Activated CD4-positive, alpha-beta memory T cell treated with anti-CD3 and anti-CD28 coated beads, Interleukin-2, amount 10 ng/mL, durations not matched to agents 7 days and 5 days (primary cell): ENCODE measurements around the gene COL9A1. TPM values are rescaled to one million over a fixed set of nuclear protein-coding genes. Genes with fewer than 3 reads are reported as not detected.

Source experiments
- CTCF ChIA-PET: fragments of 350-600 bp; sonication (Branson Sonifier 250); formaldehyde crosslinking; loops from one replicate; lab custom pipeline; 2021; ENCODE audit warnings: antibody characterized with exemption, inconsistent platforms; lab: Charles Lee
- POLR2A ChIA-PET: fragments of 350-600 bp; sonication (Branson Sonifier 250); formaldehyde crosslinking; loops from one replicate; lab custom pipeline; 2021; ENCODE audit warnings: antibody characterized with exemption; lab: Charles Lee
- DNase-seq: peaks from one replicate; pipeline ENCODE4 v3.0.0-alpha.2; 2020
- H3K27ac Mint-ChIP-seq: one replicate; pipeline ENCODE4 v1.8.0; 2021; ENCODE audit warnings: mild to moderate bottlenecking, mixed read lengths
- H3K27me3 Mint-ChIP-seq: one replicate; pipeline ENCODE4 v1.8.0; 2021; ENCODE audit warnings: mixed read lengths
- H3K36me3 Mint-ChIP-seq: one replicate; pipeline ENCODE4 v1.8.0; 2021; ENCODE audit warnings: low read depth, mixed read lengths
- H3K4me1 Mint-ChIP-seq: one replicate; pipeline ENCODE4 v1.8.0; 2021; ENCODE audit warnings: mixed read lengths
- H3K4me3 Mint-ChIP-seq: one replicate; pipeline ENCODE4 v1.8.0; 2021; ENCODE audit warnings: mild to moderate bottlenecking, mixed read lengths
- H3K9me3 Mint-ChIP-seq: one replicate; pipeline ENCODE4 v1.8.0; 2021; ENCODE audit warnings: mixed read lengths
- total RNA-seq, 2 experiments: library from RNA; stranded (reverse); gene quantifications; one replicate each; pipeline ENCODE4 v1.2.3, GENCODE V29; 2021

COL9A1 gene
- total RNA-seq, 2 experiments from 2014 or later = not detected

GRCh38 chr6:70216767-70217166 lies 86.1 kb downstream of the COL9A1 start:
- H3K9me3 Mint-ChIP-seq = no peaks in the 10 kb centered on the region
- DNase-seq = no peak
- no peak overlapping the region for H3K27ac Mint-ChIP-seq
- ChIA-PET POLR2A (no interaction called here), CTCF (no interaction called here)
- H3K36me3 Mint-ChIP-seq = no peaks in the 10 kb centered on the region
- H3K4me3 Mint-ChIP-seq = no peak overlapping the region
- peaks cover 16% of the 10 kb centered on the region for H3K27me3 Mint-ChIP-seq
- no peaks in the 10 kb centered on the region for H3K4me1 Mint-ChIP-seq

GRCh38 chr6:70215460-70216108 lies 87.3 kb downstream of the COL9A1 start:
- H3K4me3 Mint-ChIP-seq = no peak overlapping the region
- POLR2A ChIA-PET = no interaction called here
- H3K9me3 Mint-ChIP-seq = no peaks in the 10 kb centered on the region
- H3K27ac Mint-ChIP-seq = no peak overlapping the region
- no peak for DNase-seq
- no peaks in the 10 kb centered on the region for H3K36me3 Mint-ChIP-seq
- peaks cover 16% of the 10 kb centered on the region for H3K27me3 Mint-ChIP-seq
- CTCF ChIA-PET = no interaction called here
- H3K4me1 Mint-ChIP-seq = no peaks in the 10 kb centered on the region

GRCh38 chr6:70210462-70210861 lies 92.4 kb downstream of the COL9A1 start:
- no peak for DNase-seq
- H3K4me3 Mint-ChIP-seq = no peak overlapping the region
- no peak overlapping the region for H3K27ac Mint-ChIP-seq
- no peaks in the 10 kb centered on the region for H3K4me1 Mint-ChIP-seq
- POLR2A ChIA-PET = no interaction called here
- H3K27me3 Mint-ChIP-seq = peaks cover 14% of the 10 kb centered on the region
- CTCF ChIA-PET = interaction anchor here (2.9 kb wide), 1 partner anchor 10 kb away, joined by 21 read pairs; no protein-coding TSS in a partner anchor
- no peaks in the 10 kb centered on the region for H3K9me3 Mint-ChIP-seq
- no peaks in the 10 kb centered on the region for H3K36me3 Mint-ChIP-seq

- Mint-ChIP-seq H3K4me3 (no peak overlapping the region), H3K4me1 (no peaks in the 10 kb centered on the region), H3K9me3 (no peaks in the 10 kb centered on the region), H3K27me3 (peaks cover 17% of the 10 kb centered on the region), H3K27ac (no peak overlapping the region), H3K36me3 (no peaks in the 10 kb centered on the region)
- DNase-seq = no peak
- POLR2A ChIA-PET = no interaction called here
- CTCF ChIA-PET = no interaction called here
These were observed 94.6 kb downstream of the COL9A1 start for GRCh38 chr6:70208235-70208790.

GRCh38 chr6:70198785-70199184 lies 104.1 kb downstream of the COL9A1 start:
- no peak overlapping the region for H3K27ac Mint-ChIP-seq
- H3K27me3 Mint-ChIP-seq = peaks cover 2% of the 10 kb centered on the region
- H3K36me3 Mint-ChIP-seq = no peaks in the 10 kb centered on the region
- POLR2A ChIA-PET = no interaction called here
- no peak overlapping the region for H3K4me3 Mint-ChIP-seq
- DNase-seq = no peak
- no peaks in the 10 kb centered on the region for H3K9me3 Mint-ChIP-seq
- CTCF ChIA-PET = no interaction called here
- no peaks in the 10 kb centered on the region for H3K4me1 Mint-ChIP-seq

- H3K27ac Mint-ChIP-seq = no peak overlapping the region
- ChIA-PET POLR2A (no interaction called here), CTCF (no interaction called here)
- H3K4me1 Mint-ChIP-seq = no peaks in the 10 kb centered on the region
- H3K9me3 Mint-ChIP-seq = no peaks in the 10 kb centered on the region
- peaks cover 7% of the 10 kb centered on the region for H3K27me3 Mint-ChIP-seq
- no peak overlapping the region for H3K4me3 Mint-ChIP-seq
- no peak for DNase-seq
- no peaks in the 10 kb centered on the region for H3K36me3 Mint-ChIP-seq
These were observed 106.4 kb downstream of the COL9A1 start for GRCh38 chr6:70196531-70196930.

- peaks cover 11% of the 10 kb centered on the region for H3K27me3 Mint-ChIP-seq
- DNase-seq = no peak
- H3K4me3 Mint-ChIP-seq = no peak overlapping the region
- H3K9me3 Mint-ChIP-seq = no peaks in the 10 kb centered on the region
- CTCF ChIA-PET = no interaction called here
- no peak overlapping the region for H3K27ac Mint-ChIP-seq
- POLR2A ChIA-PET = no interaction called here
- no peaks in the 10 kb centered on the region for H3K4me1 Mint-ChIP-seq
- no peaks in the 10 kb centered on the region for H3K36me3 Mint-ChIP-seq
These were observed 108.5 kb downstream of the COL9A1 start for GRCh38 chr6:70194421-70194820.

GRCh38 chr6:70188202-70188601 lies 114.7 kb downstream of the COL9A1 start:
- H3K27ac Mint-ChIP-seq = no peak overlapping the region
- no peaks in the 10 kb centered on the region for H3K9me3 Mint-ChIP-seq
- no peaks in the 10 kb centered on the region for H3K4me1 Mint-ChIP-seq
- DNase-seq = no peak
- ChIA-PET POLR2A (no interaction called here), CTCF (no interaction called here)
- H3K36me3 Mint-ChIP-seq = no peaks in the 10 kb centered on the region
- H3K4me3 Mint-ChIP-seq = no peak overlapping the region
- H3K27me3 Mint-ChIP-seq = peaks cover 7% of the 10 kb centered on the region

GRCh38 chr6:70186461-70186860 lies 116.4 kb downstream of the COL9A1 start:
- no peak overlapping the region for H3K27ac Mint-ChIP-seq
- DNase-seq = no peak
- no peaks in the 10 kb centered on the region for H3K4me1 Mint-ChIP-seq
- H3K27me3 Mint-ChIP-seq = peaks cover 4% of the 10 kb centered on the region
- no peaks in the 10 kb centered on the region for H3K9me3 Mint-ChIP-seq
- ChIA-PET POLR2A (no interaction called here), CTCF (no interaction called here)
- H3K36me3 Mint-ChIP-seq = no peaks in the 10 kb centered on the region
- H3K4me3 Mint-ChIP-seq = no peak overlapping the region

GRCh38 chr6:70184723-70185122 lies 118.2 kb downstream of the COL9A1 start:
- H3K27me3 Mint-ChIP-seq = no peaks in the 10 kb centered on the region
- no peak for DNase-seq
- CTCF ChIA-PET = no interaction called here
- POLR2A ChIA-PET = no interaction called here
- H3K4me1 Mint-ChIP-seq = peaks cover 3% of the 10 kb centered on the region
- no peak overlapping the region for H3K27ac Mint-ChIP-seq
- no peak overlapping the region for H3K4me3 Mint-ChIP-seq
- H3K36me3 Mint-ChIP-seq = no peaks in the 10 kb centered on the region
- H3K9me3 Mint-ChIP-seq = no peaks in the 10 kb centered on the region

GRCh38 chr6:70183538-70183937 lies 119.3 kb downstream of the COL9A1 start:
- Mint-ChIP-seq H3K4me3 (no peak overlapping the region), H3K36me3 (no peaks in the 10 kb centered on the region), H3K27ac (no peak overlapping the region), H3K9me3 (no peaks in the 10 kb centered on the region), H3K27me3 (no peaks in the 10 kb centered on the region), H3K4me1 (peaks cover 3% of the 10 kb centered on the region)
- no peak for DNase-seq
- POLR2A ChIA-PET = no interaction called here
- CTCF ChIA-PET = no interaction called here

GRCh38 chr6:70180901-70181599 lies 121.8 kb downstream of the COL9A1 start:
- peaks cover 3% of the 10 kb centered on the region for H3K4me1 Mint-ChIP-seq
- no peak for DNase-seq
- no peak overlapping the region for H3K4me3 Mint-ChIP-seq
- no peaks in the 10 kb centered on the region for H3K36me3 Mint-ChIP-seq
- no peaks in the 10 kb centered on the region for H3K9me3 Mint-ChIP-seq
- H3K27me3 Mint-ChIP-seq = peaks cover 2% of the 10 kb centered on the region
- ChIA-PET POLR2A (no interaction called here), CTCF (no interaction called here)
- H3K27ac Mint-ChIP-seq = no peak overlapping the region

GRCh38 chr6:70180183-70180900 lies 122.5 kb downstream of the COL9A1 start:
- H3K9me3 Mint-ChIP-seq = no peaks in the 10 kb centered on the region
- DNase-seq = no peak
- H3K27ac Mint-ChIP-seq = no peak overlapping the region
- ChIA-PET POLR2A (no interaction called here), CTCF (no interaction called here)
- peaks cover 2% of the 10 kb centered on the region for H3K27me3 Mint-ChIP-seq
- peaks cover 3% of the 10 kb centered on the region for H3K4me1 Mint-ChIP-seq
- H3K36me3 Mint-ChIP-seq = no peaks in the 10 kb centered on the region
- no peak overlapping the region for H3K4me3 Mint-ChIP-seq
